CD4-positive, alpha-beta memory T cell (primary cell): ENCODE measurements around the gene PCSK2. TPM values are rescaled to one million over a fixed set of nuclear protein-coding genes. Genes with fewer than 3 reads are reported as not detected.

Experiments
- CTCF ChIA-PET: fragments of 350-600 bp; sonication (Branson Sonifier 250); formaldehyde crosslinking; loops from one replicate; lab custom pipeline; 2021; ENCODE audit warnings: inconsistent platforms; ENCODE audit not compliant: partially characterized antibody; lab: Charles Lee
- POLR2A ChIA-PET: fragments of 350-600 bp; sonication (Branson Sonifier 250); formaldehyde crosslinking; loops from one replicate; lab custom pipeline; 2021; ENCODE audit not compliant: partially characterized antibody; lab: Charles Lee
- DNase-seq, 5 donors: peaks; one replicate each; pipeline versions ENCODE4 v3.0.0 to v3.0.0-alpha.2; 2020 to 2022; ENCODE audit warnings: mixed read lengths in 1 of 5
- H3K27ac ChIP-seq: one replicate; pipeline ENCODE4 v1.7.0; 2013; ENCODE audit warnings: low read depth, low read length
- H3K27me3 ChIP-seq: 2 replicates; pipeline ENCODE4 v1.7.0; 2013; ENCODE audit warnings: mild to moderate bottlenecking, low read length, moderate library complexity; ENCODE audit not compliant: insufficient read depth
- H3K36me3 ChIP-seq: 2 replicates; pipeline ENCODE4 v1.7.0; 2013; ENCODE audit warnings: mild to moderate bottlenecking, low read length, moderate library complexity; ENCODE audit not compliant: insufficient read depth
- H3K4me1 ChIP-seq: 2 replicates; pipeline ENCODE4 v1.7.0; 2013; ENCODE audit warnings: mild to moderate bottlenecking, low read length, moderate library complexity; ENCODE audit not compliant: insufficient read depth
- H3K4me3 ChIP-seq, 2 donors: one replicate each; pipeline ENCODE4 v1.7.0; 2013; ENCODE audit warnings: low read length in 2 of 2, mild to moderate bottlenecking in 1 of 2
- H3K9me3 ChIP-seq, 2 donors: one replicate each; pipeline ENCODE4 v1.7.0; 2013; ENCODE audit warnings: low read length in 2 of 2, control low read depth in 1 of 2; ENCODE audit not compliant: control insufficient read depth in 1 of 2
- H3K27ac Mint-ChIP-seq, 7 donors: one replicate each; pipeline ENCODE4 v1.8.0; 2020 to 2021; ENCODE audit warnings: mixed read lengths in 7 of 7, mild to moderate bottlenecking in 6 of 7, inconsistent platforms in 3 of 7, moderate library complexity in 3 of 7
- H3K27me3 Mint-ChIP-seq, 2 donors: one replicate each; pipeline ENCODE4 v1.8.0; 2020 to 2021; ENCODE audit warnings: mixed read lengths in 2 of 2
- H3K36me3 Mint-ChIP-seq, 2 donors: one replicate each; pipeline ENCODE4 v1.8.0; 2020 to 2021; ENCODE audit warnings: mixed read lengths in 2 of 2, inconsistent platforms in 1 of 2, mild to moderate bottlenecking in 1 of 2
- H3K4me1 Mint-ChIP-seq, 4 donors: one replicate each; pipeline ENCODE4 v1.8.0; 2020 to 2021; ENCODE audit warnings: mixed read lengths in 4 of 4, mild to moderate bottlenecking in 1 of 4
- H3K4me3 Mint-ChIP-seq, 8 donors: one replicate each; pipeline ENCODE4 v1.8.0; 2020 to 2021; ENCODE audit warnings: mixed read lengths in 8 of 8, mild to moderate bottlenecking in 7 of 8, moderate library complexity in 6 of 8, inconsistent platforms in 3 of 8
- H3K9me3 Mint-ChIP-seq, 8 donors: one replicate each; pipeline ENCODE4 v1.8.0; 2020 to 2021; ENCODE audit warnings: mixed read lengths in 8 of 8, mild to moderate bottlenecking in 5 of 8, inconsistent platforms in 3 of 8, moderate library complexity in 1 of 8
- intact Hi-C: fragments of 100-400 bp; cut with micrococcal nuclease; formaldehyde crosslinking; loops from one replicate; pipeline ENCODE4 v1.15.1; 2023
- polyA plus RNA-seq, 2 donors: library from polyadenylated mRNA; unstranded; fragments of 300-500 nt; fragmentation: Illumina TruSeq; gene quantifications; one replicate each; pipeline ENCODE4 v1.2.3, GENCODE V29; 2021
- total RNA-seq, 2 experiments: library from RNA; stranded (reverse); gene quantifications; one replicate each; pipeline ENCODE4 v1.2.3, GENCODE V29; 2021

PCSK2 gene
- total and polyA plus RNA-seq, 4 experiments from 2014 or later: not detected

DNA sequence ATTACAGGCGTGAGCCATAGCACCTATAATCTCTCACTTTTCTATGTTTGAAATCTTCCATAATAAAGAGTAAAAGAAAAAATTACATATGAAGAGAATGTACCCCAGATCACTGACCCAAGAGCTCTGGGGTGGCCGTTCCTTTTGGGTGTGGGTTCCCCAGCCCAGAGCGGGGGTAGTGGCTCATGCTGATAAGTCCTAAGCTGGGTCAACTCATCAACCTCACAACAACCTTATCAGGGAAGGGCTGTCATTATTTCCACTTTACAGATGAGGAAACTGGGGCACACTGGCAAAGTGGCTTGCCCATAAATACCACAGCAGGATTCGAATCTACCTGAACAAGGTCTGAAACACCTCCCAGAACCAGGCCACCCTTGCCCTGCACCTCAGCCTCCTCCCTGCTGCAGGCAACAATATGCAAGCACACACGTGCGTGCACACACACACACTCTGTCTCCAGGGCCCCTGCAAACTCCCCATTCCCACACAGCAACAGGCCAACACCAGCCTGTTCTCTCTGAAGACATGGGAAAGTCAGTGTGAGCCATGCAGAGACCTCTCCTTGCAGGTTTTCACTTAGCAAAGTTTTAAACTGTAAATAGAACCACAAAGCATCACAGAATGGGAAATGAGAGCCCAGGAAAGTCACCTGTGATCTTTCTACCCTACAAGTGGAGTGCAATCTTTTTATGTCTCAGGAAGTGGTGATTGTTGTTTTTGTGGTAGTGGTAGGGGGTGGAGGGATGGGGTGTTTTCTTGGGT, 276.6 kb downstream of the PCSK2 start:
- Histone ChIP-seq H3K4me3 (no peak overlapping the region), H3K36me3 (no peaks in the 10 kb centered on the region), H3K9me3 (no peaks in the 10 kb centered on the region), H3K27me3 (no peaks in the 10 kb centered on the region), H3K4me1 (peaks cover 46% of the 10 kb centered on the region), H3K27ac (no peak overlapping the region)
- intact Hi-C loops: loop anchor here (2.0 kb wide), 1 partner anchor 65 kb away; no protein-coding TSS in a partner anchor
- CTCF ChIA-PET: interaction anchor here (1.0 to 4.9 kb wide), 18 partner anchors 9 to 1290 kb away, joined by 3 to 141 read pairs (median 11); partner anchors contain the start of genes DSTN and RRBP1
- Mint-ChIP-seq H3K36me3 (no peaks in the 10 kb centered on the region), H3K9me3 (peaks cover 0 to 2% (median 0%) of the 10 kb centered on the region in 8 donors), H3K27ac (peak overlapping the region in 6 of 7 donors; percentile 50 to 94 (median 83)), H3K4me1 (peaks cover 25 to 54% (median 38%) of the 10 kb centered on the region in 4 donors), H3K27me3 (no peaks in the 10 kb centered on the region), H3K4me3 (peak overlapping the region in 7 of 8 donors; percentile 9 to 97 (median 91))
- POLR2A ChIA-PET: interaction anchor here (1.4 to 3.5 kb wide), 2 partner anchors 27 to 67 kb away, joined by 6 to 20 read pairs; partner anchors contain the start of genes BFSP1 and DSTN
- DNase-seq: peak in 3 of 5 donors; percentile 28 to 48 (median 41)

GRCh38 chr20:17504066-17504897, 277.4 kb downstream of the PCSK2 start:
- CTCF ChIA-PET: interaction anchor here (0.6 to 4.9 kb wide), 34 partner anchors 8 to 1289 kb away, joined by 3 to 141 read pairs (median 6); partner anchors contain the start of genes BFSP1, DSTN and RRBP1

DNA sequence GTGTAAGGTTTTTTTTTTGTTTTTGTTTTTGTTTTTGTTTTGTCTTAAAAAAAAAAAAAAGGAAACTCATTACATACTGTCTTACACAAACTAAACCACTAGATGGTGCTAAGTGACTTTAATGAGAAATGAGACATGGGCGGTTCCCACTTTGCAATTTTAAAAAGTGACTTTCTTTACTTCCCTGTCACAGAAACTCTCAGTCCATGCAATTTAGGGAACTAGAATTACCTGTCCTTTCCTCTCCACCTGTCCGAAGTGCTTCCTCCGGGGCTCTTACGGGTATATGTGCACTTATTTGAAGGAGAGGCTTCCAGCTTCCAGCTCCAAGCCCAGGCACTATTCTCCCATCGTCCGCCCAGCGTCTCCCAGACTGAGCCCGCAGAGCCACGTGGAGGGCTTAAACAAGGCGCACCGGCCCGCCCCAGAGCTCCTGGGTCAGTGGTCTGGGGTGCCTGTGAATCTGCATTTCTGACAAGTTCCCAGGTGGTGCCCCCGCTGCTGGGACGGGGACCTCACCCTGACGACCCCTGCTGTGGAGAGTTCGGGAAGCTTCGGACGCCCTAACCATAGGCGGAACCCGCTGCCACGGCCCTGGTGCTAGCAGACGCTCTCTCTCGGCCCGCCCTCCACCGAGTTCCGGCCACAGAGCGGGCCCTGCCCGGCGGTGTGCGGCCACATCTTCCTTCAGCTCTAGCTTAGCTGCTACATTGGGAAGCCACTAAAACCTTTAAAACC, 278.2 kb downstream of the PCSK2 start:
- ChIA-PET CTCF (interaction anchor here (0.6 to 4.9 kb wide), 41 partner anchors 9 to 1289 kb away, joined by 3 to 141 read pairs (median 5); partner anchors contain the start of genes BFSP1, DSTN and RRBP1), POLR2A (interaction anchor here (0.8 to 3.5 kb wide), 16 partner anchors 20 to 962 kb away, joined by 3 to 20 read pairs (median 4); partner anchors contain the start of genes BFSP1, DSTN, DZANK1 and POLR3F)
- peak; percentile 57 to 74 (median 69) for DNase-seq
- Mint-ChIP-seq H3K36me3 (no peaks in the 10 kb centered on the region), H3K4me3 (peak overlapping the region; percentile 89 to 97 (median 92)), H3K9me3 (peaks cover 0 to 2% (median 0%) of the 10 kb centered on the region in 8 donors), H3K27me3 (no peaks in the 10 kb centered on the region), H3K27ac (peak overlapping the region; percentile 89 to 95 (median 92)), H3K4me1 (peaks cover 25 to 54% (median 39%) of the 10 kb centered on the region in 4 donors)
- Histone ChIP-seq H3K27me3 (no peaks in the 10 kb centered on the region), H3K9me3 (no peaks in the 10 kb centered on the region), H3K36me3 (no peaks in the 10 kb centered on the region), H3K27ac (peak overlapping the region; percentile 54), H3K4me1 (peaks cover 46% of the 10 kb centered on the region), H3K4me3 (peak overlapping the region; percentile 55 to 63)
- intact Hi-C loops: loop anchor here (1.0 to 2.0 kb wide), 7 partner anchors 32 to 491 kb away; partner anchors contain the start of gene RRBP1

More at GRCh38 chr20:17504066-17504897, 277.4 kb downstream of the PCSK2 start:
- no peaks in the 10 kb centered on the region for H3K9me3 ChIP-seq
- peak overlapping the region; percentile 89 to 97 (median 92) for H3K4me3 Mint-ChIP-seq
- no peak overlapping the region for H3K27ac ChIP-seq
- H3K27me3 Mint-ChIP-seq: no peaks in the 10 kb centered on the region
- no peaks in the 10 kb centered on the region for H3K36me3 ChIP-seq
- H3K4me3 ChIP-seq: peak overlapping the region in 1 of 2 donors; percentile 55
- peaks cover 46% of the 10 kb centered on the region for H3K4me1 ChIP-seq
- POLR2A ChIA-PET: interaction anchor here (1.0 to 3.5 kb wide), 11 partner anchors 21 to 783 kb away, joined by 3 to 20 read pairs (median 4); partner anchors contain the start of genes BFSP1 and DSTN
- H3K9me3 Mint-ChIP-seq: peaks cover 0 to 2% (median 0%) of the 10 kb centered on the region in 8 donors
- H3K27ac Mint-ChIP-seq: peak overlapping the region; percentile 89 to 95 (median 92)
- intact Hi-C loops: loop anchor here (2.0 kb wide), 1 partner anchor 65 kb away; no protein-coding TSS in a partner anchor
- H3K27me3 ChIP-seq: no peaks in the 10 kb centered on the region
- H3K4me1 Mint-ChIP-seq: peaks cover 25 to 54% (median 38%) of the 10 kb centered on the region in 4 donors
- DNase-seq: no peak
- H3K36me3 Mint-ChIP-seq: no peaks in the 10 kb centered on the region

GRCh38 chr20:17505636-17506517, 279.0 kb downstream of the PCSK2 start:
- POLR2A ChIA-PET: interaction anchor here (0.6 to 3.5 kb wide), 15 partner anchors 19 to 961 kb away, joined by 3 to 20 read pairs (median 3); partner anchors contain the start of genes DSTN, DZANK1, POLR3F and RRBP1
- intact Hi-C loops: loop anchor here (1.0 to 2.0 kb wide), 7 partner anchors 31 to 490 kb away; partner anchors contain the start of gene RRBP1
- no peaks in the 10 kb centered on the region for H3K36me3 Mint-ChIP-seq
- Histone ChIP-seq H3K36me3 (no peaks in the 10 kb centered on the region), H3K27ac (peak overlapping the region; percentile 54), H3K27me3 (no peaks in the 10 kb centered on the region), H3K9me3 (no peaks in the 10 kb centered on the region), H3K4me3 (peak overlapping the region in 1 of 2 donors; percentile 55), H3K4me1 (peaks cover 50% of the 10 kb centered on the region)
- H3K9me3 Mint-ChIP-seq: peaks cover 0 to 2% (median 0%) of the 10 kb centered on the region in 8 donors
- peak overlapping the region; percentile 89 to 97 (median 92) for H3K4me3 Mint-ChIP-seq
- peak overlapping the region; percentile 89 to 95 (median 92) for H3K27ac Mint-ChIP-seq
- H3K4me1 Mint-ChIP-seq: peaks cover 27 to 56% (median 39%) of the 10 kb centered on the region in 4 donors
- CTCF ChIA-PET: interaction anchor here (0.7 to 4.9 kb wide), 33 partner anchors 8 to 781 kb away, joined by 3 to 141 read pairs (median 6); partner anchors contain the start of genes BFSP1 and RRBP1
- H3K27me3 Mint-ChIP-seq: no peaks in the 10 kb centered on the region
- DNase-seq: peak in 2 of 5 donors; percentile 7 to 62

DNA sequence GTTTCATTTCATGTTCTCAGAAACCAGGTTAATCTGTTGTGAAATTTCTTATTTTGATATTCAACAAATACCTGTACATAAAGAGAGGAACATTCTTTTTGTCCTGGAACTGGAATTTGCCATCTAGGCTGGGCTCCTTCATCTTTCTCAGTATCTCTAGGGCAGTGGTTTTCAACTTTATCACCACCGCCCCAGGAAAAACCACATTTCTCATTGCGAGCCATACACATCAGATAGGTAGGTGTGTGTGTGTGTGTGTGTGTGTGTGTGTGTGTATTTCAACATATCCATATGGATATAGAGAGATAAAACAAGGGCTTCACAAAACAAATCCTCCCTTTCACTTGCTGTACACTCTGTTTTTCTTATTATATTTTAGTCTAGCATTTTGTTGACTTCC, 280.2 kb downstream of the PCSK2 start:
- H3K27ac ChIP-seq: no peak overlapping the region
- H3K4me3 ChIP-seq: no peak overlapping the region
- no peaks in the 10 kb centered on the region for H3K9me3 ChIP-seq
- intact Hi-C loops: no loop called here
- Mint-ChIP-seq H3K27me3 (no peaks in the 10 kb centered on the region), H3K36me3 (no peaks in the 10 kb centered on the region), H3K4me1 (peaks cover 35 to 68% (median 47%) of the 10 kb centered on the region in 4 donors), H3K27ac (peak overlapping the region in 5 of 7 donors; percentile 1 to 92 (median 48)), H3K9me3 (peaks cover 0 to 2% (median 0%) of the 10 kb centered on the region in 8 donors), H3K4me3 (peak overlapping the region in 7 of 8 donors; percentile 0 to 52 (median 23))
- H3K4me1 ChIP-seq: peaks cover 59% of the 10 kb centered on the region
- no peaks in the 10 kb centered on the region for H3K36me3 ChIP-seq
- DNase-seq: no peak
- no peaks in the 10 kb centered on the region for H3K27me3 ChIP-seq
- POLR2A ChIA-PET: interaction anchor here (0.7 kb wide), 1 partner anchor 23 kb away, joined by 3 read pairs; no protein-coding TSS in a partner anchor
- CTCF ChIA-PET: interaction anchor here (0.7 to 4.9 kb wide), 4 partner anchors 13 to 411 kb away, joined by 3 to 141 read pairs (median 30); no protein-coding TSS in a partner anchor
